CD8-positive, alpha-beta memory T cell (primary cell): ENCODE measurements around the gene CXorf58. TPM values are rescaled to one million over a fixed set of nuclear protein-coding genes. Genes with fewer than 3 reads are reported as not detected.

Source experiments
- CTCF ChIA-PET: fragments of 350-600 bp; sonication (Branson Sonifier 250); formaldehyde crosslinking; loops from one replicate; lab custom pipeline; 2021; ENCODE audit warnings: antibody characterized with exemption; lab: Charles Lee
- POLR2A ChIA-PET: fragments of 350-600 bp; sonication (Branson Sonifier 250); formaldehyde crosslinking; loops from one replicate; lab custom pipeline; 2021; ENCODE audit warnings: antibody characterized with exemption; lab: Charles Lee
- DNase-seq, 5 donors: peaks; one replicate each; pipeline versions ENCODE4 v3.0.0 to v3.0.0-alpha.2; 2020 to 2022; ENCODE audit warnings: mixed read lengths in 1 of 5
- H3K27ac ChIP-seq: one replicate; pipeline ENCODE4 v1.7.0; 2013; ENCODE audit warnings: low read depth, mild to moderate bottlenecking, low read length, moderate library complexity
- H3K27me3 ChIP-seq: 2 replicates; pipeline ENCODE4 v1.7.0; 2013; ENCODE audit warnings: low read length, mild to moderate bottlenecking; ENCODE audit not compliant: insufficient read depth, poor library complexity, severe bottlenecking
- H3K36me3 ChIP-seq: 2 replicates; pipeline ENCODE4 v1.7.0; 2013; ENCODE audit warnings: mild to moderate bottlenecking, low read length, moderate library complexity; ENCODE audit not compliant: insufficient read depth
- H3K4me1 ChIP-seq: 2 replicates; pipeline ENCODE4 v1.7.0; 2013; ENCODE audit warnings: mild to moderate bottlenecking, low read length, moderate library complexity; ENCODE audit not compliant: insufficient read depth
- H3K4me3 ChIP-seq: 2 replicates; pipeline ENCODE4 v1.7.0; 2013; ENCODE audit warnings: mild to moderate bottlenecking, low read length
- H3K9me3 ChIP-seq: 2 replicates; pipeline ENCODE4 v1.7.0; 2013; ENCODE audit warnings: mild to moderate bottlenecking, low read length
- H3K27ac Mint-ChIP-seq, 8 donors: one replicate each; pipeline ENCODE4 v1.8.0; 2020 to 2021; ENCODE audit warnings: mixed read lengths in 8 of 8, mild to moderate bottlenecking in 6 of 8, inconsistent platforms in 3 of 8, moderate library complexity in 3 of 8
- H3K27me3 Mint-ChIP-seq, 2 donors: one replicate each; pipeline ENCODE4 v1.8.0; 2020 to 2021; ENCODE audit warnings: mixed read lengths in 2 of 2, mild to moderate bottlenecking in 1 of 2, moderate library complexity in 1 of 2
- H3K36me3 Mint-ChIP-seq, 3 donors: one replicate each; pipeline ENCODE4 v1.8.0; 2020 to 2021; ENCODE audit warnings: mixed read lengths in 3 of 3, inconsistent platforms in 1 of 3, mild to moderate bottlenecking in 1 of 3
- H3K4me1 Mint-ChIP-seq, 3 donors: one replicate each; pipeline ENCODE4 v1.8.0; 2020 to 2021; ENCODE audit warnings: mixed read lengths in 3 of 3, inconsistent platforms in 1 of 3, mild to moderate bottlenecking in 1 of 3
- H3K4me3 Mint-ChIP-seq, 7 donors: one replicate each; pipeline ENCODE4 v1.8.0; 2020 to 2021; ENCODE audit warnings: mixed read lengths in 7 of 7, mild to moderate bottlenecking in 6 of 7, moderate library complexity in 4 of 7, inconsistent platforms in 2 of 7
- H3K9me3 Mint-ChIP-seq, 5 donors: one replicate each; pipeline ENCODE4 v1.8.0; 2020 to 2022; ENCODE audit warnings: mixed read lengths in 5 of 5, mild to moderate bottlenecking in 3 of 5, moderate library complexity in 2 of 5, inconsistent platforms in 1 of 5
- polyA plus RNA-seq: library from polyadenylated mRNA; unstranded; fragments of 300-500 nt; fragmentation: Illumina TruSeq; gene quantifications from one replicate; pipeline ENCODE4 v1.2.3, GENCODE V29; 2021
- total RNA-seq, 2 experiments: library from RNA; stranded (reverse); gene quantifications; one replicate each; pipeline ENCODE4 v1.2.3, GENCODE V29; 2021

The CXorf58 gene
- total and polyA plus RNA-seq, 3 experiments from 2014 or later = 0.11 to 0.23 TPM; not detected in 1

- Histone ChIP-seq H3K9me3 (no peaks in the 10 kb centered on the region), H3K27ac (no peak overlapping the region), H3K27me3 (no peaks in the 10 kb centered on the region), H3K36me3 (no peaks in the 10 kb centered on the region), H3K4me3 (no peak overlapping the region), H3K4me1 (peaks cover 4% of the 10 kb centered on the region)
- ChIA-PET POLR2A (no interaction called here), CTCF (no interaction called here)
- Mint-ChIP-seq H3K27me3 (peaks cover 0 to 4% of the 10 kb centered on the region in 2 donors), H3K4me1 (peaks cover 1 to 4% (median 4%) of the 10 kb centered on the region in 3 donors), H3K4me3 (no peak overlapping the region), H3K27ac (no peak overlapping the region), H3K9me3 (no peaks in the 10 kb centered on the region), H3K36me3 (no peaks in the 10 kb centered on the region)
- no peak for DNase-seq
Observed at GRCh38 chrX:23926015-23926414, 18.2 kb downstream of the CXorf58 start.

DNA sequence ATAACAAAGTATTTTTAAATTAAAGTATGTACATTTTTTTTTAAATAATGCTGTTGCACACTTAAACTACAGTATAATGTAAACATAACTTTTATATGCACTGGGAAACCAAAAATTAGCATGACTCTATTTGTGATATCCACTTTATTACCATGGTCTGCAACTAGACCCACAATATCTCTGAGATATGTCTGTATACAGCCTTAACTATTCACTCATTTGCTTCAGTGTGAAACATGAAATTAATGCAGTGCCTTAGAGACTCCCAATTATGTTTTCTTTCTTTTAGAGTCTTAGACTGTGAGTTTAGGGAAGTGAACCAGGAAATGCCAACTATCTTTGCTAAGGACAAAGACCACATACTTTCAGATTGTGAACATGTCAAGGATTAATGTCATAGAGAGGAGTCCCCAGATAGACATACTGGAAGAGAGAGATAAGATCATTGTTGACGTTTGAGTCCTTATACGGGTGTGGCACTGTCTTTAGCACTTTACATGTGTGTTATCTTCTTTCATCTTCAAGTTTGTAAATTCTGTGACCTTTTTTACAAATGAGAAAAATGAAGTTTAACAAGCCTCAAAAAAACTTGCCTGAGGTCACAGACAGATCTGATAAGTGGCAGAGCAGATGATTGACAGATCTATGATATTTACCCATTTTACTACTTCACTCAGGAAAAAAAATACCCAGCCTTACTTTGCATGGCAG lies 23.2 kb downstream of the CXorf58 start:
- peaks cover 16% of the 10 kb centered on the region for H3K4me1 ChIP-seq
- peak overlapping the region; percentile 31 for H3K27ac ChIP-seq
- no peaks in the 10 kb centered on the region for H3K9me3 ChIP-seq
- Mint-ChIP-seq H3K36me3 (no peaks in the 10 kb centered on the region), H3K9me3 (no peaks in the 10 kb centered on the region), H3K4me1 (peaks cover 14 to 20% (median 18%) of the 10 kb centered on the region in 3 donors), H3K27me3 (no peaks in the 10 kb centered on the region), H3K4me3 (peak overlapping the region in 6 of 7 donors; percentile 5 to 62 (median 50)), H3K27ac (peak overlapping the region; percentile 31 to 89 (median 83))
- POLR2A ChIA-PET = interaction anchor here (0.8 kb wide), 1 partner anchor 95 kb away, joined by 3 read pairs; no protein-coding TSS in a partner anchor
- DNase-seq = peak in 1 of 5 donors; percentile 41
- CTCF ChIA-PET = interaction anchor here (1.1 to 1.2 kb wide), 2 partner anchors 24 to 149 kb away, joined by 3 to 4 read pairs; no protein-coding TSS in a partner anchor
- H3K4me3 ChIP-seq = no peak overlapping the region
- H3K36me3 ChIP-seq = no peaks in the 10 kb centered on the region
- H3K27me3 ChIP-seq = no peaks in the 10 kb centered on the region

DNA sequence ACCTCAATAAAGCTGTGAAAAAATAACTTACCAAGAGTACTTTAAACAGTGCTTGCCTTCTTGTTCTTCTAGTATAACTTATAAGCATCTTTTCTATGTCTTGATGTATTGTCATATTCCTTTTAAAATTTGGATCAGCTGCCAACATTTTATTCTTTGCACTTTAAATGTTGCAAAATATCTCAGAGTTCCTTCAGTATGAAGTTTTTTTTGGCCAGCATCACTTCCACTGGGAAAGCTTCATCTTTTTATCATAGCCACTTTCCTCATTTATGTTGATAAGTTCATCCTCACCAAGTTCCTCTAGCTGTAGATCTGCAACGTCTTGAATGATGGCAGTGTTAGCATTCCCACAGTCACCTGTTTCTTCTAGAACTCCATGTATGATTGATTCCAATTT lies 24.2 kb downstream of the CXorf58 start:
- peaks cover 16% of the 10 kb centered on the region for H3K4me1 ChIP-seq
- peak overlapping the region in 7 of 8 donors; percentile 46 to 89 (median 74) for H3K27ac Mint-ChIP-seq
- H3K9me3 ChIP-seq = no peaks in the 10 kb centered on the region
- no peak overlapping the region for H3K27ac ChIP-seq
- H3K4me3 Mint-ChIP-seq = no peak overlapping the region
- no peaks in the 10 kb centered on the region for H3K36me3 ChIP-seq
- POLR2A ChIA-PET = interaction anchor here (0.8 kb wide), 2 partner anchors 94 to 122 kb away, joined by 3 read pairs; no protein-coding TSS in a partner anchor
- CTCF ChIA-PET = interaction anchor here (1.1 kb wide), 1 partner anchor 23 kb away, joined by 4 read pairs; no protein-coding TSS in a partner anchor
- H3K9me3 Mint-ChIP-seq = no peaks in the 10 kb centered on the region
- no peak for DNase-seq
- H3K4me1 Mint-ChIP-seq = peaks cover 14 to 20% (median 18%) of the 10 kb centered on the region in 3 donors
- H3K4me3 ChIP-seq = no peak overlapping the region
- no peaks in the 10 kb centered on the region for H3K27me3 ChIP-seq
- no peaks in the 10 kb centered on the region for H3K36me3 Mint-ChIP-seq
- no peaks in the 10 kb centered on the region for H3K27me3 Mint-ChIP-seq

GRCh38 chrX:23935106-23935505 lies 27.3 kb downstream of the CXorf58 start:
- ChIA-PET POLR2A (interaction anchor here (0.6 kb wide), 1 partner anchor 119 kb away, joined by 3 read pairs; the partner anchor contains the start of gene EIF2S3), CTCF (no interaction called here)
- Mint-ChIP-seq H3K9me3 (no peaks in the 10 kb centered on the region), H3K4me1 (peaks cover 14 to 20% (median 18%) of the 10 kb centered on the region in 3 donors), H3K4me3 (no peak overlapping the region), H3K27ac (peak overlapping the region in 1 of 8 donors; percentile 46), H3K36me3 (no peaks in the 10 kb centered on the region), H3K27me3 (no peaks in the 10 kb centered on the region)
- Histone ChIP-seq H3K27me3 (no peaks in the 10 kb centered on the region), H3K27ac (no peak overlapping the region), H3K4me3 (no peak overlapping the region), H3K9me3 (no peaks in the 10 kb centered on the region), H3K4me1 (peaks cover 16% of the 10 kb centered on the region), H3K36me3 (no peaks in the 10 kb centered on the region)
- no peak for DNase-seq

GRCh38 chrX:23936180-23936579 lies 28.4 kb downstream of the CXorf58 start:
- no peaks in the 10 kb centered on the region for H3K36me3 ChIP-seq
- H3K4me1 ChIP-seq = peaks cover 10% of the 10 kb centered on the region
- H3K27ac ChIP-seq = no peak overlapping the region
- Mint-ChIP-seq H3K36me3 (no peaks in the 10 kb centered on the region), H3K4me1 (peaks cover 11 to 14% (median 13%) of the 10 kb centered on the region in 3 donors), H3K27me3 (no peaks in the 10 kb centered on the region), H3K27ac (no peak overlapping the region), H3K9me3 (no peaks in the 10 kb centered on the region), H3K4me3 (no peak overlapping the region)
- H3K27me3 ChIP-seq = no peaks in the 10 kb centered on the region
- no peaks in the 10 kb centered on the region for H3K9me3 ChIP-seq
- ChIA-PET CTCF (no interaction called here), POLR2A (no interaction called here)
- H3K4me3 ChIP-seq = no peak overlapping the region
- no peak for DNase-seq

DNA sequence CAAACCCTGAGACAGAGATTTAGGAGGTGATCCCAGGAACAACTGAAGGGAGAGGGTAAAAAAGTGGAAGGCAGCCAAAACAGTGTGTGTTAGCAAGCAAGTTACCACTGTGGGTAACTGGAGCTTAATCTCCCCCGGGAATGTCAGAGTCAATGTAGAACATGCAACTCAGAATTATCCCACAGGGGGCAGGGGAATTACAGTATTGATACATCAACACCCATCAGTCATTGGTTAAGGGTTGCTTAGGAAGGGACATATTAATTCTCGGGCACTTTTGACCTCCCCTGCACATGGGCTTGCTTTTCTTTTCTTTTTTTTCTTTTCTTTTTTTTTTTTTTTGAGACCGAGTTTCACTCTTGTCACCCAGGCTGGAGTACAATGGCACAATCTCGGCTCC lies 29.3 kb downstream of the CXorf58 start:
- Histone ChIP-seq H3K4me1 (peaks cover 1% of the 10 kb centered on the region), H3K36me3 (no peaks in the 10 kb centered on the region), H3K9me3 (no peaks in the 10 kb centered on the region), H3K27me3 (no peaks in the 10 kb centered on the region), H3K4me3 (no peak overlapping the region), H3K27ac (no peak overlapping the region)
- no peaks in the 10 kb centered on the region for H3K9me3 Mint-ChIP-seq
- ChIA-PET CTCF (no interaction called here), POLR2A (no interaction called here)
- H3K36me3 Mint-ChIP-seq = no peaks in the 10 kb centered on the region
- H3K27me3 Mint-ChIP-seq = no peaks in the 10 kb centered on the region
- peak overlapping the region in 1 of 8 donors; percentile 63 for H3K27ac Mint-ChIP-seq
- peaks cover 2 to 4% (median 4%) of the 10 kb centered on the region in 3 donors for H3K4me1 Mint-ChIP-seq
- no peak overlapping the region for H3K4me3 Mint-ChIP-seq
- DNase-seq = no peak

- no peaks in the 10 kb centered on the region for H3K9me3 Mint-ChIP-seq
- no peak overlapping the region for H3K27ac Mint-ChIP-seq
- H3K4me1 ChIP-seq = no peaks in the 10 kb centered on the region
- no peaks in the 10 kb centered on the region for H3K27me3 Mint-ChIP-seq
- no peaks in the 10 kb centered on the region for H3K27me3 ChIP-seq
- no peak overlapping the region for H3K27ac ChIP-seq
- H3K9me3 ChIP-seq = no peaks in the 10 kb centered on the region
- H3K4me1 Mint-ChIP-seq = no peaks in the 10 kb centered on the region
- POLR2A ChIA-PET = interaction anchor here (0.6 kb wide), 1 partner anchor 52 kb away, joined by 3 read pairs; no protein-coding TSS in a partner anchor
- no peak overlapping the region for H3K4me3 ChIP-seq
- CTCF ChIA-PET = no interaction called here
- H3K4me3 Mint-ChIP-seq = no peak overlapping the region
- no peaks in the 10 kb centered on the region for H3K36me3 ChIP-seq
- no peak for DNase-seq
- H3K36me3 Mint-ChIP-seq = peaks cover 0 to 1% (median 0%) of the 10 kb centered on the region in 3 donors
Observed at GRCh38 chrX:23938690-23939089, 30.9 kb downstream of the CXorf58 start.

GRCh38 chrX:23939203-23939602 lies 31.4 kb downstream of the CXorf58 start:
- H3K27ac ChIP-seq = no peak overlapping the region
- H3K36me3 ChIP-seq = no peaks in the 10 kb centered on the region
- H3K4me3 ChIP-seq = no peak overlapping the region
- H3K36me3 Mint-ChIP-seq = peaks cover 0 to 1% (median 0%) of the 10 kb centered on the region in 3 donors
- CTCF ChIA-PET = no interaction called here
- H3K4me1 Mint-ChIP-seq = no peaks in the 10 kb centered on the region
- DNase-seq = no peak
- H3K27me3 Mint-ChIP-seq = no peaks in the 10 kb centered on the region
- H3K4me1 ChIP-seq = no peaks in the 10 kb centered on the region
- no peaks in the 10 kb centered on the region for H3K9me3 Mint-ChIP-seq
- no peaks in the 10 kb centered on the region for H3K9me3 ChIP-seq
- H3K27me3 ChIP-seq = no peaks in the 10 kb centered on the region
- POLR2A ChIA-PET = no interaction called here
- no peak overlapping the region for H3K27ac Mint-ChIP-seq
- no peak overlapping the region for H3K4me3 Mint-ChIP-seq
